Measurements from ENCODE around the gene RNF214. TPM values are rescaled to one million over a fixed set of nuclear protein-coding genes. Genes with fewer than 3 reads are reported as not detected.

Gene RNF214
- total and polyA plus RNA-seq, 10 of the 15 experiments (the other 5 are each of a cell fraction or from before 2014, with no cell fraction given) = 4.8 to 16.8 (median 10.5) TPM

GRCh38 chr11:117183724-117184349 is 48.6 kb upstream of the RNF214 start:
- Histone ChIP-seq H2AFZ (ENCODE audit: control insufficient read depth, low read depth, low read length) (no peak overlapping the region), H3K79me2 (ENCODE audit: control insufficient read depth, insufficient read depth, low read length) (peaks cover 8% of the 10 kb centered on the region), H4K20me1 (ENCODE audit: control insufficient read depth, insufficient read depth) (no peaks in the 10 kb centered on the region), H3K27ac (ENCODE audit: control insufficient read depth, insufficient read depth) (no peak overlapping the region), H3K36me3 (ENCODE audit: control insufficient read depth in 2 of 2, insufficient read depth in 2 of 2, low read length in 1 of 2) (peaks cover 3 to 8% of the 10 kb centered on the region in 2 experiments), H3K4me3 (no peak overlapping the region), H3K9me3 (replicated peaks; ENCODE audit: control insufficient read depth, insufficient read depth, low read length) (no peaks in the 10 kb centered on the region), H3K9ac (ENCODE audit: control insufficient read depth, insufficient read depth, low read length) (no peak overlapping the region), H3K4me1 (ENCODE audit: control insufficient read depth, insufficient read depth, low read length) (peaks cover 34% of the 10 kb centered on the region), H3K27me3 (replicated peaks in 1 of 2; ENCODE audit: control insufficient read depth in 2 of 2, insufficient read depth in 2 of 2, low read length in 1 of 2) (no peaks in the 10 kb centered on the region), H3K4me2 (ENCODE audit: control insufficient read depth, insufficient read depth) (no peak overlapping the region)
- SMC1A ChIA-PET (ENCODE audit: uncharacterized antibody, unreplicated experiment) = interaction anchor here (1.0 to 6.9 kb wide), 2 partner anchors 37 to 43 kb away, joined by 3 to 187 read pairs; partner anchors contain the start of genes PCSK7 and RNF214
- WGBS (ENCODE audit: insufficient coverage, insufficient replicate concordance, low lambda C conversion rate, missing lambda C conversion rate) = 92% methylated on average over 11 of the region's 11 CpGs
- in situ Hi-C loops (cut with MboI) (no loop called here), intact Hi-C loops (cut with micrococcal nuclease; ENCODE audit: unreplicated experiment) (no loop called here)
- POLR2A ChIA-PET = interaction anchor here (1.0 kb wide), 1 partner anchor 43 kb away, joined by 3 read pairs; no protein-coding TSS in a partner anchor
- CTCF ChIA-PET = interaction anchor here (4.3 to 10.3 kb wide), 3 partner anchors 13 to 43 kb away, joined by 15 to 422 read pairs (median 44); partner anchors contain the start of genes PCSK7 and RNF214
- no peak for DNase-seq (ENCODE audit: low read depth, low spot score)
- TF ChIP-seq ZNF207 (IDR thresholded peaks at IDR 0.05; ENCODE audit: borderline replicate concordance) (no peak), MYC (IDR thresholded peaks at IDR 0.05; ENCODE audit: insufficient read depth, insufficient read length, insufficient replicate concordance, low read length, severe bottlenecking) (no peak), SMARCA5 (IDR thresholded peaks at IDR 0.05) (no peak), HSF1 (IDR thresholded peaks at IDR 0.05; ENCODE audit: low read depth, low read length) (no peak), NFYA (IDR thresholded peaks at IDR 0.05; ENCODE audit: borderline replicate concordance, low read depth, low read length) (no peak), ZBED1 (IDR thresholded peaks at IDR 0.05; ENCODE audit: borderline replicate concordance) (no peak), SMC3 (IDR thresholded peaks at IDR 0.05; ENCODE audit: borderline replicate concordance, low read length) (no peak), KLF5 (IDR thresholded peaks at IDR 0.05; ENCODE audit: partially characterized antibody) (no peak), IKZF1 (conservative IDR thresholded peaks at IDR 0.05) (no peak), ZZZ3 (IDR thresholded peaks at IDR 0.05; ENCODE audit: control insufficient read depth, insufficient read length, low read depth) (no peak), NFYB (IDR thresholded peaks at IDR 0.05; ENCODE audit: insufficient read depth, low read depth, low read length) (no peak), TCF12 (IDR thresholded peaks at IDR 0.05; ENCODE audit: low read depth, low read length) (no peak), POLR2AphosphoS5 (IDR thresholded peaks at IDR 0.05; ENCODE audit: low read length) (no peak), TCF3 (IDR thresholded peaks at IDR 0.05; ENCODE audit: borderline replicate concordance, insufficient read depth, low read depth, low read length) (no peak)
- no peak for FAIRE-seq
- RAD21 ChIA-PET (ENCODE audit: unreplicated experiment) = interaction anchor here (6.9 kb wide), 1 partner anchor 45 kb away, joined by 159 read pairs; the partner anchor contains the start of genes PCSK7 and RNF214
- no peak for ATAC-seq
- BruUV-seq (replicated peaks) = no TSS peak
